Suprapubic skin (tissue), 3 donors: ENCODE results near the gene KRT33A.

Source experiments
- CTCF ChIP-seq, 2 donors: fragments of 200-600 bp in 1 of 2; fragments of 450-650 bp in 1 of 2; sonication (generic) in 1 of 2; IDR thresholded peaks; one replicate each; pipeline ENCODE4 v1.5.1; 2016 to 2019; ENCODE audit warnings: antibody characterized with exemption in 2 of 2, mild to moderate bottlenecking in 1 of 2, moderate library complexity in 1 of 2
- POLR2A ChIP-seq, 2 donors: fragments of 450-650 bp; IDR thresholded peaks; one replicate each; pipeline ENCODE4 v1.6.1; 2017; ENCODE audit warnings: antibody characterized with exemption in 2 of 2, mild to moderate bottlenecking in 2 of 2, moderate library complexity in 2 of 2

- TF ChIP-seq CTCF (IDR thresholded peaks at IDR 0.05) (no peak), POLR2A (IDR thresholded peaks at IDR 0.05) (no peak)
These were observed 2.2 kb upstream of the KRT33A start for GRCh38 chr17:41352597-41353366.
